ENCODE data around the gene ADAM8.
A peak's percentile ranks its signal among the peaks of the same experiment; 100 is the strongest.

ADAM8 gene

GRCh38 chr10:133281628-133282372, 5.1 kb upstream of the ADAM8 start:
- DNase-seq (ENCODE audit: low read depth in 2 of 2): no peak

DNA sequence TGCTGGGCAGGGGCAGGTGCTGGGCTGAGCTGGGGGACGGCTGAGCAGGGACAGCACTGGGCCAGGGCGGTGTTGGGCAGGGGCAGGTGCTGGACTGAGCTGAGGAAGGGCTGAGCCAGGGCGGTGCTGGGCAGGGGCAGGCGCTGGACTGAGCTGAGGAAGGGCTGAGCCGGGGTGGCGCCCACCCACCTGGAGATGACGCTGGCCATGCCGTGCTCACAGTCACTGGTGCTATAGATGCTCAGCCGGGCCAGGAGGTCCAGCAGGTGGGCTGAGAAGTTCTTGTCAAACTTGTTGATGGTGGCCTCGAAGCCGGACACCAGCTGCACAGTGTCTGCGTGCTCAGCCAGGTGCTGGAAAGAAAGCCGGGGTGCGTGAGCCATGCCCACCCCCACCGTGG, 4.4 kb upstream of the ADAM8 start:
- no peak for DNase-seq (ENCODE audit: low read depth in 2 of 2)

DNA sequence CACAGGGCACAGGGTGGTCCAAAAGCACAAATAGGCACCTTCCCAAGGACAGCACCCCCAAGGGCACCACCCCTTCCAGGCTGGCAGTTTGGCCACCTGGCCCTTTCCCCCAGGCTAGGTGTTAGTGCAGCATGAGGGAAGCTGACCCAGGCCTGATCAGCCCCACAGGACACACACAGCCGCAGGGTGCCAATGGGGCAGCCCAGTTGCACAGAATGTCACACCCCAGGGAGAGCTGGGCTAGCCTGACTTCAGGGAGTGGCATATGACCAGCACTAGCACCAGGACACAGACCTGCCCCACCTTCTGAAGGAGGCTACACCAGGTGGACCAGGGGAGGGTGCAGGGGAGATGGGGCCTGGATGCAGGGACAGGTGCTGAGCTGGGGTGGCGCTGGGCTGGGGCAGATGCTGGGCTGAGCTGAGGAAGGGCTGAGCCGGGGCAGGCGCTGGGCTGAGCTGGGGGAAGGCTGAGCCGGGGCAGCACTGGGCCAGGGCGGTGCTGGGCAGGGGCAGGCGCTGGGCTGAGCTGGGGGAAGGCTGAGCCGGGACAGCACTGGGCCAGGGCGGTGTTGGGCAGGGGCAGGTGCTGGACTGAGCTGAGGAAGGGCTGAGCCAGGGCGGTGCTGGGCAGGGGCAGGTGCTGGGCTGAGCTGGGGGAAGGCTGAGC, 3.9 kb upstream of the ADAM8 start:
- no peak for DNase-seq (ENCODE audit: low read depth in 2 of 2)

- no peak for DNase-seq (ENCODE audit: low read depth in 2 of 2)
Observed at GRCh38 chr10:133279326-133280226, 2.9 kb upstream of the ADAM8 start.

- peak in 1 of 2 donors; percentile 67 for DNase-seq (ENCODE audit: low read depth in 2 of 2)
Observed at GRCh38 chr10:133278577-133279265, 2.1 kb upstream of the ADAM8 start.

GRCh38 chr10:133277993-133278576, 1.4 kb upstream of the ADAM8 start:
- no peak for DNase-seq (ENCODE audit: low read depth in 2 of 2)

- DNase-seq (ENCODE audit: low read depth in 2 of 2): no peak
Observed at GRCh38 chr10:133277277-133277992, 767 bp upstream of the ADAM8 start.

DNA sequence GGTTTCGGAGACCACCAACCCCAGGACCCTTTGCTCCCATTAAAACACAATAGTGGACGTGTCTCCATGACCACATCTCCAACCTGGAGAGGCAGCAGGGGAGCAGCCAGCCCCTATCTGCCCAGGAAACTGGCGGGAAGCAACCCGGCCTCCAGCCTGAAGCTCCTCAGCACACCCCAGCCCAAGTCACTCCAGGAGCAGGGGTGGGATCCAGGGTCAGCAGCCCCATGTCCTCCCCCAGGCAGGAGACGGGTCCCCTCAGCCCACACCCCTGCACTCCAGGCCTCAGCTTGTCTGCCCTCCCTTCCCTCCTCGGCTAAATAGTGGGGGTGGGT, 601 bp downstream of the ADAM8 start:
- no peak for DNase-seq (ENCODE audit: low read depth in 2 of 2)

- DNase-seq (ENCODE audit: low read depth in 2 of 2): no peak
Observed at GRCh38 chr10:133275684-133276092, 980 bp downstream of the ADAM8 start.

GRCh38 chr10:133274751-133275683, 1.7 kb downstream of the ADAM8 start:
- DNase-seq (ENCODE audit: low read depth in 2 of 2): peak; percentile 79 to 81

DNA sequence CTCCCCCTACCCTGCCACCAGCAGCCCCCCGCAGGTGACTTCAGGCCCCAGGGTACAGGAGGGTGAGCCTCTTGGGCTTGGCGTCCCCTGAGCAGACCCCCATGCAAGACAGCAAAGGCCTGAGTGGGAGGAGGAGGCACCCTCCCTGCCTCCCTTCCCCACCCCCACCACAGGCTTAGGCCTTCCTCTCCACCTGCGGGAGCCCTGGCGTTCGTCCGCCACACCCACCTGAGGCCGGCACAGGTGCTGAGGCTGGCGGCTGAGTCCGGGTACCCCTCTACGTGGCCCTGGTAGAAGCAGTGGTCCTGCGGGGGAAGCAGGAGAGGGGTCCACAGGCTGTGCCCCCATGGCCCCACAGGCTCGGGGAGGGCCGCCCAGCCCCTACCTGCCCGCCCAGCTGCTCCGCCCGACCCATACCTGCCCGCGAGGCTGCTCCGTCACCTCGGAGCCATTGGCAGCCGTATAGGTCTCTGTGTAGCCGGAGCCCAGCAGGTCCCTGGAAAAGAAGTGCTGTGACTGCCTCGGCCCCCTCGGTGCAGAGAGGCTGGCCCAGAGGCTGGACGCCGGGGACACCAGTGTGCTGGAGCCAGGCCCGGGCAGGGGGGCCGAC, 3.0 kb downstream of the ADAM8 start:
- no peak for DNase-seq (ENCODE audit: low read depth in 2 of 2)

GRCh38 chr10:133272964-133273420, 3.7 kb downstream of the ADAM8 start:
- no peak for DNase-seq (ENCODE audit: low read depth in 2 of 2)

- no peak for DNase-seq (ENCODE audit: low read depth in 2 of 2)
Observed at GRCh38 chr10:133272301-133272963, 4.2 kb downstream of the ADAM8 start.

DNA sequence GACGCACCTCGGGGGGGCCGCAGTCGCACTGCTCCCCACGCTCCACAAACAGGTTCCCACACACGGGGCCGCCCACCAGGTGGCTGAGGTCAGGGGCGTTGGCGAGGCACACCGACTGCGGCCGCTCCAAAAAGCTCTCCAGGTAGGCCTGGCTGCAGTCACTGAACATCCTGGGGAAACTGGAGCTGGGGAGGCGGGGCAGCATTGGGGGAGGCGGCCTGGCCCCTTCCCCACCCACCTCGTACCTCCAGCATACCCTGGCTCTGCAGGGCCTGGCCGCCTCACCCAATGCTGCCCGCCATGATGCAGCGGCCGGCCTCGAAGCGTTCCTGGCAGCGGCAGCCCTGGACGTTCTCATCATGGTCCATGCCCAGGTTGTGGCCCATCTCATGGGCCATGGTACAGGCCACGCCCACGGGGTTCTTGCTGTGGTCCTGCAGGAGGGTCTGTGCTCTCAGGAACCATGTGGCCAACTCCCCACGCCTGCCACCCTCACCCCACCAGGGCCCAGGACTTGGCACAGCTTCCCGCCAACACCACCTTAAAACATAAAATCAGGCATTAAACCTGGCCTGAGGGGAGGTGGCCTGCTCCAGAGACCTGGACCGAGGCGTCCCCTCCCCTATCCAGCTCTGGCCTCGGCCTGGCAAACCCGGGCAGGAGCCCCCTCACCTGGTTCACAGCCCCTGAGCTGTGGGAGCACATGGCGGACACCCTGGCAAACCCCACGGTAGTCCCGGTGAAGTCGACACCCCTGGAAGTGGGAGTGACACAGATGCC, 5.0 kb downstream of the ADAM8 start:
- no peak for DNase-seq (ENCODE audit: low read depth in 2 of 2)

DNA sequence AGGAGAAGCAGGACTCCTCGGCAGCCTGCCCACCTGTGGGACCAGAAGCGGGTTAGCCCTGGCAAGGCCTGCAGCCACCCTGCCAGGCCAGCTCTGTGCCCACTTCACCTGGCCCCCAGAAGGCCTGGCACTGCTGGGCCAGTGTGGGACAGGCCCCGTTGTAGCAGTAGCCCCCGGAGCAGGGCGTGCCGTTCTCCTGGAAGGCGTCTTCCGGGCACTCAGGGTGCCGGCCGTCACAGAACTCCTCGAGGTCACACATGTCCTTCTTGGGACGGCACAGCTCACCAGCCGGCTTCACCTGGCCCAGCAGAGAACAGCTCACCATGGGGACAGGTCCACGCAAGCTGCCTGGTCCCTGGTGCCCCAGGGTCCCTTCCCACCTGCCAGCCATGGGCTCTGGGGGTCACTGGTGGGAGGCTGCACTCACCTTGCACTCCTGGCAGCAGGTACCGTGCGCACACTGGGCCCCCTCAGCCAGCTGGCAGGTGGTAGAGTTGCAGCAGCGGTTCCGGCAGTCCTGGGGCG, 5.8 kb downstream of the ADAM8 start:
- no peak for DNase-seq (ENCODE audit: low read depth in 2 of 2)

- no peak for DNase-seq (ENCODE audit: low read depth in 2 of 2)
Observed at GRCh38 chr10:133270204-133270603, 6.5 kb downstream of the ADAM8 start.

GRCh38 chr10:133269367-133269766, 7.3 kb downstream of the ADAM8 start:
- no peak for DNase-seq (ENCODE audit: low read depth in 2 of 2)

DNA sequence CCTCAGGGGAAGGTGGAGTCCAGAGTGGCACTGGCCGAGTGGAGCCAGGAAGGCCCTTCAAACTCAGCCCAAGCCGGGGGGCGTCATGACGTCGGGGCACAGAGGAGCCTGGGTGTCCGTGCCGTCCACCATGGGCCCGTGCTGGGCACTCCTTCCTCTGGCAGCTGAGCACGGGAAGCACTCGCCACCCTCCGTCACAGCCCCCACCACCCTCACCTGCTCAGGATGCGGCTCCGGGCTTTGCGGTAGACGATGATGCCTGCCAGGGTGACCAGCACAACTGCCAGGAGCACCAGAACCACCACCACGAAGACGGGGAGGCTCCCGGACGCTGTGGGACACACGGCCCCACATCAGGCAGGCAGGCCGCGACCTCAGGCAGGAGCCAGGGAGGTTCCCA, 8.1 kb downstream of the ADAM8 start:
- DNase-seq (ENCODE audit: low read depth in 2 of 2): no peak
